ENCODE results near the gene TMEM30B. TPM values are rescaled to one million over a fixed set of nuclear protein-coding genes. Genes with fewer than 3 reads are reported as not detected.

Gene TMEM30B
- total RNA-seq, 2 donors from 2014 or later = 68.2 to 77.1 TPM

- TF ChIP-seq CTCF (IDR thresholded peaks at IDR 0.05) = no peak
- no peak for DNase-seq
- no peak overlapping the region for H3K4me3 ChIP-seq
- H3K9ac ChIP-seq (ENCODE audit: low read depth in 2 of 2, low read length in 2 of 2) = no peak overlapping the region
- H3K4me1 ChIP-seq = no peaks in the 10 kb centered on the region
- intact Hi-C loops (cut with DNase I) = no loop called here
- H3K27me3 ChIP-seq = no peaks in the 10 kb centered on the region
- no peaks in the 10 kb centered on the region for H3K9me3 ChIP-seq
- H3K36me3 ChIP-seq = no peaks in the 10 kb centered on the region
- no peak overlapping the region for H3K27ac ChIP-seq
These were observed 9.6 kb downstream of the TMEM30B start for GRCh38 chr14:61271552-61271951.

- H3K27me3 ChIP-seq = no peaks in the 10 kb centered on the region
- H3K27ac ChIP-seq = no peak overlapping the region
- H3K9ac ChIP-seq (ENCODE audit: low read depth in 2 of 2, low read length in 2 of 2) = no peak overlapping the region
- H3K4me1 ChIP-seq = no peaks in the 10 kb centered on the region
- no peaks in the 10 kb centered on the region for H3K36me3 ChIP-seq
- DNase-seq = no peak
- H3K4me3 ChIP-seq = no peak overlapping the region
- intact Hi-C loops (cut with DNase I) = no loop called here
- no peak for TF ChIP-seq CTCF (IDR thresholded peaks at IDR 0.05)
- no peaks in the 10 kb centered on the region for H3K9me3 ChIP-seq
These were observed 10.4 kb downstream of the TMEM30B start for GRCh38 chr14:61270714-61271113.

GRCh38 chr14:61269321-61270083 lies 11.6 kb downstream of the TMEM30B start:
- intact Hi-C loops (cut with DNase I) = no loop called here
- H3K9me3 ChIP-seq = no peaks in the 10 kb centered on the region
- no peaks in the 10 kb centered on the region for H3K4me1 ChIP-seq
- H3K27me3 ChIP-seq = no peaks in the 10 kb centered on the region
- peak; percentile 76 for TF ChIP-seq CTCF (IDR thresholded peaks at IDR 0.05)
- peak overlapping the region; percentile 27 for H3K4me3 ChIP-seq
- peak overlapping the region in 1 of 2 donors; percentile 56 for H3K9ac ChIP-seq (ENCODE audit: low read depth in 2 of 2, low read length in 2 of 2)
- no peaks in the 10 kb centered on the region for H3K36me3 ChIP-seq
- peak; percentile 84 for DNase-seq
- H3K27ac ChIP-seq = no peak overlapping the region

GRCh38 chr14:61268812-61269211 lies 12.3 kb downstream of the TMEM30B start:
- Histone ChIP-seq H3K27ac (no peak overlapping the region), H3K4me3 (no peak overlapping the region), H3K4me1 (no peaks in the 10 kb centered on the region), H3K36me3 (no peaks in the 10 kb centered on the region), H3K9ac (ENCODE audit: low read depth in 2 of 2, low read length in 2 of 2) (no peak overlapping the region), H3K9me3 (no peaks in the 10 kb centered on the region), H3K27me3 (no peaks in the 10 kb centered on the region)
- intact Hi-C loops (cut with DNase I) = no loop called here
- no peak for TF ChIP-seq CTCF (IDR thresholded peaks at IDR 0.05)
- DNase-seq = no peak

- Histone ChIP-seq H3K27ac (no peak overlapping the region), H3K36me3 (no peaks in the 10 kb centered on the region), H3K9me3 (no peaks in the 10 kb centered on the region), H3K4me1 (no peaks in the 10 kb centered on the region), H3K4me3 (no peak overlapping the region), H3K9ac (ENCODE audit: low read depth in 2 of 2, low read length in 2 of 2) (no peak overlapping the region), H3K27me3 (no peaks in the 10 kb centered on the region)
- DNase-seq = no peak
- TF ChIP-seq CTCF (IDR thresholded peaks at IDR 0.05) = no peak
- intact Hi-C loops (cut with DNase I) = no loop called here
These were observed 14.0 kb downstream of the TMEM30B start for GRCh38 chr14:61266891-61267740.
